Measurements from ENCODE around the gene ACOX1. TPM values are rescaled to one million over a fixed set of nuclear protein-coding genes. Genes with fewer than 3 reads are reported as not detected.

ACOX1 gene
- total RNA-seq, 1 experiment from 2014 or later: 50.2 TPM

- Histone ChIP-seq H2AFZ (ENCODE audit: low read depth, low read length, poor library complexity, severe bottlenecking) (no peak overlapping the region), H3K9ac (ENCODE audit: low read length) (no peak overlapping the region), H3K4me1 (ENCODE audit: control insufficient read depth in 1 of 2, insufficient read depth in 2 of 2, low read length in 2 of 2) (peaks cover 0 to 23% of the 10 kb centered on the region in 2 experiments; a peak in 2 of 4 replicates), H3K79me2 (ENCODE audit: insufficient read depth, low read length) (no peaks in the 10 kb centered on the region), H3K4me3 (replicated peaks in 1 of 2; ENCODE audit: low read depth in 1 of 2, low read length in 2 of 2) (no peak overlapping the region), H3K36me3 (ENCODE audit: control insufficient read depth in 1 of 2, insufficient read depth in 2 of 2, low read length in 2 of 2) (peaks cover 7% of the 10 kb centered on the region in 2 experiments; a peak in 2 of 4 replicates), H3K27me3 (ENCODE audit: insufficient read depth, low read length) (no peaks in the 10 kb centered on the region), H3K9me3 (ENCODE audit: control insufficient read depth in 1 of 2, insufficient read depth in 1 of 2, low read depth in 1 of 2, low read length in 2 of 2) (no peaks in the 10 kb centered on the region), H3K9me2 (ENCODE audit: insufficient read depth) (no peaks in the 10 kb centered on the region), H4K20me1 (ENCODE audit: insufficient read depth) (no peaks in the 10 kb centered on the region), H3K4me2 (ENCODE audit: low read length) (no peak overlapping the region), H3K27ac (ENCODE audit: low read depth, low read length) (no peak overlapping the region)
- CTCF ChIA-PET: interaction anchor here (0.7 to 7.1 kb wide), 6 partner anchors 10 to 126 kb away, joined by 3 to 68 read pairs (median 5); partner anchors contain the start of genes MRPL38 and TRIM47
- RAD21 ChIA-PET (ENCODE audit: low non-redundant PET in 1 of 2, low total read pairs in 2 of 2, uncharacterized antibody in 2 of 2, unreplicated experiment in 2 of 2): interaction anchor here in 1 of 2 experiments (1.6 kb wide), 1 partner anchor 99 kb away, joined by 3 read pairs; no protein-coding TSS in a partner anchor
- TF ChIP-seq SP1 (IDR thresholded peaks at IDR 0.05; ENCODE audit: low read depth) (no peak), CBX3 (IDR thresholded peaks at IDR 0.05; ENCODE audit: low read depth) (no peak), EGR1 (IDR thresholded peaks at IDR 0.05; ENCODE audit: low read depth) (no peak), ATF3 (IDR thresholded peaks at IDR 0.05) (no peak), SIN3A (IDR thresholded peaks at IDR 0.05; ENCODE audit: low read depth) (no peak), ELF1 (IDR thresholded peaks at IDR 0.05; ENCODE audit: borderline replicate concordance, low read depth) (no peak), SRF (IDR thresholded peaks at IDR 0.05; ENCODE audit: low read depth) (no peak), JUND (IDR thresholded peaks at IDR 0.05) (no peak), YY1 (IDR thresholded peaks at IDR 0.05; ENCODE audit: extremely low read depth, insufficient replicate concordance, low read depth, low read length) (no peak), FOSL1 (IDR thresholded peaks at IDR 0.05; ENCODE audit: low read depth) (no peak)
- ATAC-seq (no peak), DNase-seq (ENCODE audit: low read depth, low spot score) (no peak)
- intact Hi-C loops (cut with micrococcal nuclease): no loop called here
- POLR2A ChIA-PET: interaction anchor here (3.5 kb wide), 1 partner anchor 99 kb away, joined by 11 read pairs; the partner anchor contains the start of gene MRPL38
- BruUV-seq (replicated peaks): no TSS peak
Measured at GRCh38 chr17:76003915-76004314, 24.9 kb upstream of the ACOX1 start.

GRCh38 chr17:76002100-76002499 is 23.1 kb upstream of the ACOX1 start:
- H3K9me3 ChIP-seq (ENCODE audit: control insufficient read depth in 1 of 2, insufficient read depth in 1 of 2, low read depth in 1 of 2, low read length in 2 of 2): no peaks in the 10 kb centered on the region
- no peaks in the 10 kb centered on the region for H3K9me2 ChIP-seq (ENCODE audit: insufficient read depth)
- BruUV-seq (replicated peaks): no TSS peak
- H2AFZ ChIP-seq (ENCODE audit: low read depth, low read length, poor library complexity, severe bottlenecking): no peak overlapping the region
- no peaks in the 10 kb centered on the region for H3K79me2 ChIP-seq (ENCODE audit: insufficient read depth, low read length)
- POLR2A ChIA-PET: interaction anchor here (0.6 to 3.5 kb wide), 2 partner anchors 97 to 233 kb away, joined by 3 to 11 read pairs; partner anchors contain the start of gene MRPL38
- no peak for DNase-seq (ENCODE audit: low read depth, low spot score)
- H3K4me2 ChIP-seq (ENCODE audit: low read length): no peak overlapping the region
- H4K20me1 ChIP-seq (ENCODE audit: insufficient read depth): no peaks in the 10 kb centered on the region
- H3K27me3 ChIP-seq (ENCODE audit: insufficient read depth, low read length): no peaks in the 10 kb centered on the region
- H3K4me3 ChIP-seq (replicated peaks in 1 of 2; ENCODE audit: low read depth in 1 of 2, low read length in 2 of 2): no peak overlapping the region
- CTCF ChIA-PET: interaction anchor here (0.9 to 3.3 kb wide), 5 partner anchors 12 to 141 kb away, joined by 3 to 22 read pairs (median 7); partner anchors contain the start of gene MRPL38
- RAD21 ChIA-PET (ENCODE audit: low non-redundant PET in 1 of 2, low total read pairs in 2 of 2, uncharacterized antibody in 2 of 2, unreplicated experiment in 2 of 2): no interaction called here
- no peak overlapping the region for H3K9ac ChIP-seq (ENCODE audit: low read length)
- peaks cover 6 to 7% of the 10 kb centered on the region in 2 experiments; a peak in 2 of 4 replicates for H3K36me3 ChIP-seq (ENCODE audit: control insufficient read depth in 1 of 2, insufficient read depth in 2 of 2, low read length in 2 of 2)
- H3K27ac ChIP-seq (ENCODE audit: low read depth, low read length): no peak overlapping the region
- H3K4me1 ChIP-seq (ENCODE audit: control insufficient read depth in 1 of 2, insufficient read depth in 2 of 2, low read length in 2 of 2): peaks cover 6 to 34% of the 10 kb centered on the region in 2 experiments
- intact Hi-C loops (cut with micrococcal nuclease): no loop called here
- ATAC-seq: no peak
- no peak for TF ChIP-seq POLR2A (IDR thresholded peaks at IDR 0.05; ENCODE audit: borderline replicate concordance, extremely low read depth, insufficient read depth, insufficient read length)
- no peak for TF ChIP-seq EGR1 (IDR thresholded peaks at IDR 0.05; ENCODE audit: low read depth)
- TF ChIP-seq JUND (IDR thresholded peaks at IDR 0.05): no peak
- no peak for TF ChIP-seq POLR2AphosphoS5 (IDR thresholded peaks at IDR 0.05; ENCODE audit: low read depth, low read length)
- no peak for TF ChIP-seq REST (IDR thresholded peaks at IDR 0.05; ENCODE audit: low read depth)
- TF ChIP-seq MAX (IDR thresholded peaks at IDR 0.05): no peak
- TF ChIP-seq ZNF274 (IDR thresholded peaks at IDR 0.05; ENCODE audit: low read depth, low read length): no peak
- no peak for TF ChIP-seq CTCF (IDR thresholded peaks at IDR 0.05 in 2 of 3, conservative IDR thresholded peaks at IDR 0.05 in 1 of 3; ENCODE audit: borderline replicate concordance in 1 of 3, insufficient read depth in 1 of 3, low read depth in 2 of 3, low read length in 2 of 3)

Data from HCT116 (cell line).